Activated T-helper 9 cell treated with anti-CD3 and anti-CD28 coated beads, Interleukin-2, amount 50 U/mL, for 16 hours (primary cell): ENCODE measurements around the gene L3MBTL3.

Source experiments
- DNase-seq: peaks from one replicate; pipeline ENCODE4 v3.0.0-alpha.2; 2020; ENCODE audit warnings: low read depth

Gene L3MBTL3

GRCh38 chr6:130183271-130184222, 165.2 kb downstream of the L3MBTL3 start:
- DNase-seq = no peak

- DNase-seq = no peak
These were observed 167.3 kb downstream of the L3MBTL3 start for GRCh38 chr6:130185658-130186057.

- DNase-seq = no peak
These were observed 169.2 kb downstream of the L3MBTL3 start for GRCh38 chr6:130187335-130188206.

- no peak for DNase-seq
These were observed 170.0 kb downstream of the L3MBTL3 start for GRCh38 chr6:130188207-130188899.

GRCh38 chr6:130189531-130190397, 171.4 kb downstream of the L3MBTL3 start:
- no peak for DNase-seq
